Kidney capillary endothelial cell (primary cell): ENCODE results near the gene GAP43.
"Not testable (repeated sequence)": the region's sequence is repeated elsewhere in the genome, so short reads cannot be mapped to it uniquely, and the experiment has no call there.

ENCODE experiments used
- DNase-seq: peaks from one replicate; pipeline ENCODE4 v3.0.0-alpha.2; 2018; ENCODE audit warnings: low spot score

The GAP43 gene

DNA sequence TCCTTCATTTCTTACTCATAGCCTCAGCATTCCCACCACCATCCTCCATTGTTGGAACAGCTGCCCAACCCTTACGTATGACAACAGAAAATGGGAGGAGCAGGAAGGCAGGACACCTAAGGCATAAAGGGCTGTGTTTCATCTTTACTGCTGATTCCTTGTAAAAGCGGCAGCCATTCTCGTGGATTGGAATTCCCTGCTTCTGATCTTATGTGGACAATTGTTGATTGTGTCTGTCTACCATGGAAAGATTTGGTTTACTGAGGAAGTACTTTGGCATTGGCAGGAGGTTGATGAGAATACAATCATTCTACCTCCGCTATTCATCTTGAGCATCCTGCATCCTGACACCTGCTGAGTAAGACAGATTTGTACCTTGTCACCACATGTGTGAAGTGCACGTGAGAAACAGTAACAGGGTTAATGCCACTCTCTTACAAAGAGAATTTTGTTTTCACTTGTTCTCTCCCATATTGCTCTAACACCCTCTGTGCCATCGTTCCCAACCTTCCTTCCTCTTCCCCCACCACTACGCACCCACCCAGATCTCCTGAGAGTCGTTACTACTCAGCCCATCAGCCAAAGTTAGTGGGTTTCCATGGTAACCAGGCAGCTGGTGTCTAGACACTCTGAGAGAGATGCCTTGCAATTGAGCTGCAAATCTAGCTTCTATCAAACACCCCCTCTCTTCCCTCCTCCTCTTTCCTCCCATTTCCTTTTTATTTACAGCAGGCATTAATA lies 75.7 kb downstream of the GAP43 start:
- no peak for DNase-seq

DNA sequence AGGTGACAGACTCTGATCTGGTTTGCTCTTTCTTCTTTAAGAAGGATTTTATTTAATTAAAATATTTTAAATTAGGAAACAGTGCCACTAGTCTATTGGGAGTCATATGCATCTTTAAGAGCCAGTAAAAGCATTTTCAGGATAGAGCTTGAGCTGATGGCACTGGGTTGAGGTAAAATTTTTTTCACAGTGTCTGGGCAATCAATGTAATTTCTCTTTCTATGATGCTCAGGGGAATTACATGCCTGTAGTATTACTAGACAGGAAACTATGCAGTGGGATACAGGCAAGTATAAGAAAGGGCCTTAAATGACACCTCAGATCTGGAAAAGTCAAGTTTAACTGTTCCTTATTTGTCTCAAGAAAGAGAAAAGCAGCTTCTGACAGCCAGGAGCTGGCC lies 76.4 kb downstream of the GAP43 start:
- DNase-seq, result no peak

DNA sequence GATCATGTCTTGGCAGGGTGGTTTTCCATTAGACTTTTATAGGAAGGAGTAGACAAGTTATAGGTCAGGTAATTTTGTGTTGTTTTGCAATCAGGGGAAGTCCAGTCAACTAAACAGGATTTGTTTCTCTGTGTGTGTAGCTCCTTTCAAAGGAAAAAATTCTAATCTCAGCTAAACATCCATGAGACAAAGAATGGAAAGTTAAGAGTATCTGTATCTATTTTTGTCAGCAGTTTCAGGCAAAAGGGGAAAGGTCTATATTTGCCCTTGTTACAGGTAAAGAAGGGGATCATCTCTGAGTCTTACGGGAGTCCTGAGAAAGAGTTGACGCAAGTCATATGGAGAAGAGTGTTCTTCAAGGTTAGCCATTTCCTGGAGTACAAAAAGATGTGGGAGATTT lies 79.3 kb downstream of the GAP43 start:
- DNase-seq, result no peak

- DNase-seq, result no peak
Observed at GRCh38 chr3:115704661-115705338, 81.5 kb downstream of the GAP43 start.

DNA sequence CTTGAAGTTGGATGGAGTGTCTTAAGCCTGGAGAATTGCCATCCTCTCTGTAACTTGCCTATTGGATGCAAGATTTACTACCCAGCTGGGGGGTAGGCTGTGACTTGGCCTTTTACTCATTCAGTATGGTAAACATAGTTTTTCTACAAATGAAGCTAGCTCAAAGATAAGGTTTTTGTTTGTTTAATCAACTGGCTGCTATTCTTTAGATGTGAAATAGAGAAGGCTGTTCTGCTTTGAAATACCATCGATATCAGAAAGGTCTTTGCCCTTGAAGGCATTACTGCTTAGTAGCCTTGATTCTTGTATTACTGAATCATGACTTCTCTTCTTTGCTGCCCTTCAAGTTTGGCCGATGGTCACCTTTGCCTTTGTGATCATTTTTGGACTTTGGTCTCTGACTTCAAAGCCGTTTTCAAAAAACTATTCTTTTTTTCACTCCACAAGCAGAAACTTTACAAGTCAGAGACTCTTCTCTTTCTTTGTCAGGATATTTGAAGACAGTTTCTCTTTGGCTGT lies 83.1 kb downstream of the GAP43 start:
- no peak for DNase-seq

DNA sequence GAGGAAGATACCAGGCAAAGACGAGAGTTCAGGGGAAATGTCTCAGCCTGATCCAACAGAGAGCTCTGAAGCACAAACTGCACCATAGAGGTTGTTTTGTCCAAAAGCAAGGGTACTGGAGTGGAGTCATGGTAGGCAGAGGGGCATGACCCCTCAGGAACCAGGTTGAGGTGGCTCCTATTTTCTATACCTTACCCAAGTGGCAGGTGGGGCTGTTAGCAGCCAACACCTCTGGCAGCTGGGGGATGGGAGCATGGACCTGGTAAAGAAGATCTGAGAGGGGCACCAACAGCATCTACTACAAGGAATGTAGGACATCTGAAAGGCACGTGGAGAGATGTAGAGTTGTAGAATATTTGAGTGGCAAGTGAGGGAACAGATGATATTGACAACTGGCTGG lies 85.2 kb downstream of the GAP43 start:
- DNase-seq, result no peak

GRCh38 chr3:115709093-115709492 lies 85.8 kb downstream of the GAP43 start:
- no peak for DNase-seq

DNA sequence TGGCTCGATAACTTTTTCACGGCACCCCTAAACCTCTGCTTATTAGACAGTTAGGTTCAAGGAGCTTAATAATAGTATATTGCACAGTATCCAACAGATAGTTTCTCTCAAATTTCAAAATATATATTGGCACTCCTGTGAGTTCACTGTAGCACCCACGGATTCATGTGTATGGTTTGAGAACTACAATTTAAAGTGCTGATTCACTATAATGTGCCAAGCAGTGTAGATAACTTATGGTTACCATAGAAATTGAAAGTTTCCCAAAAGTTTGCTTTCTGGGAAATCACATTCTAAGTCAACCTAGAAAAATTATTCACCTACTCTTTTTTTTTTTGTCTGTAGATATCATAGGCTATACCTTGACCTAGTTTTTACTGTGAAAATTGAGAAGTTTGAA lies 86.6 kb downstream of the GAP43 start:
- no peak for DNase-seq

DNA sequence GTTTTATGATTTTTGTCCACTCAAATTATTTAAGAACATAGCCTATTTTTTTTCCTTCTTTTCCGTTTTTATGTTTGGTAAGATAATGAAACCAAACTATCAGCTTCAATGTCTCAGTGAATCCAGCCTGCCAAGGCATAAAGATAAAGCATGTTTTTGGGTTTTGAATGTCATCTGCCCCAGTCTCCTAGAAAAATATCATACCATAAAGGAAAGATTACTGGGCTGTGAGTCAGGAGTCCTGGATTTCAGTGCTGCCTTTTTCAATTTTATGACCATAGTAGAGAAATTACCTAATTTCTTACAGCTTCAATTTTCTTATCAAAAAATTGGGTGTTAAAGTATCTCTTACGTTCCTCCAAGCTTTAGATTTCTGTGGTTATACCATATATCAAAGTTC lies 87.5 kb downstream of the GAP43 start:
- DNase-seq, result no peak

- no peak for DNase-seq
Observed at GRCh38 chr3:115712871-115713270, 89.6 kb downstream of the GAP43 start.

DNA sequence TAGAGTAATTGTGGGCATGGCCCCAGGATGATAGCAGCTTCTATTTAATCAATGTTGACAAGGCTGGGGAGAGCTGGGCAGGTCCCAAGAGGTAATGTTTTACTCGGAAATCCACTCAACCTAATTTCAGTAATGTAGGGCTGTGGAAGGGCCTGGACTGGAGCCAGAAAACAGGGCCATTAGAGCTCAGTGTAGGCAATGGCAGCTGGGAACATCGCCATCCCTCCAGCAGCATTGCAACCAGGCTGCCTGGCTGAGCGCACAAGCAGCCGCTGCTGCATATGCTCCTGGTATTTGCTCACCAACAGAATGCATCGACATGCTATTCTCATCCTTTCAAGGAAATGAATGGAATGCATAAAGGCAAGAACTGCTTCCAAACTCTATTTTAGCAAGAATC lies 90.0 kb downstream of the GAP43 start:
- DNase-seq, result no peak

- DNase-seq, result no peak
Observed at GRCh38 chr3:115715241-115715745, 92.0 kb downstream of the GAP43 start.

DNA sequence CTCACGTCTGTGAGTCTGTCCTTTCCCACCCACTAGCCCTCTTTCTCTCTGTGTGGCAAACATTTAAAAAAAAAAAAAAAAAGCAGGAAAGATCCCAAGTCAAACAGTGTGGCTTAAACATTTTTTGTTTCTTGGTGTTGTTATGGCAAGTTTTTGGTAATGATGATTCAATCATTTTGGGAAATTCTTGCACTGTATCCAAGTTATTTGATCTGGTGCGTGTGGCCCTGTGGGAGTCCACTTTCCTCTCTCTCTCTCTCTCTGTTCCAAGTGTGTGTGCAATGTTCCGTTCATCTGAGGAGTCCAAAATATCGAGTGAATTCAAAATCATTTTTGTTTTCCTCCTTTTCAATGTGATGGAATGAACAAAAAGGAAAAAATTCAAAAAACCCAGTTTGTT lies 97.7 kb downstream of the GAP43 start:
- no peak for DNase-seq

DNA sequence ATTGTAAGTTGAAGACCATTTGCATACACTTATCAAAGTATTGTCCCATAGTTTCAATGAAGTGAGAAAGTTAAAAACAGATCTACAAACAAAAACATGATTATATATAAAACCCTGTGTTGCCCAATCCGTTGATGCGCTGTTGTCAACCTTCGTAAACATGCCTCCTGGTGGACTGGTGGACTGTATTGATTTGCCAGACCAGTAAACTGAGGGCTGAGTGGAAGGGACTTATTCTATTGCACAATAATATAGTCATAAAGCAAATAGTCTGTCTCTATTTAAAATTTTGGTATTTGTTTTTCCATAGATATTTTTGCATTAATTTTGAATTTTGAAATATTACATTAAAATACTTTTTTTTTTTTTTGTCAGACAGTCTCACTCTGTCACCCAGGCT lies 102.5 kb downstream of the GAP43 start:
- no peak for DNase-seq

DNA sequence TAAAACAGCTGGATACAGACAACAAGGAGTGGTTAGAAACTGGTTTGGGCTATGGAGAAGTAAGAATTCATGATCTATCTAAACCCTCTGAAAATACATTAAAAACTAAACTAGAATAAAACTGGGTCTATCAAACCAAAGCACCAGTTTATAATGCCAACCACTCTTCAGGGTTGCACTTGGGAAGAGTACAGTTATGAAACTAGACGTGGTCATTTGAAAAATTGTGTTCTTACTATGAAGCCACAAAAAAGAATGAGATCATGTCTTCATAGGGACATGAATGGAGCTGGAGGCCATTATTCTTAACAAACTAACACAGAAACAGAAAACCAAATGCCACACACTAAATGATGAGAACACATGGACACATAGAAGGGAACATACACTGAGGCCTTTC lies 103.8 kb downstream of the GAP43 start:
- DNase-seq, result no peak

DNA sequence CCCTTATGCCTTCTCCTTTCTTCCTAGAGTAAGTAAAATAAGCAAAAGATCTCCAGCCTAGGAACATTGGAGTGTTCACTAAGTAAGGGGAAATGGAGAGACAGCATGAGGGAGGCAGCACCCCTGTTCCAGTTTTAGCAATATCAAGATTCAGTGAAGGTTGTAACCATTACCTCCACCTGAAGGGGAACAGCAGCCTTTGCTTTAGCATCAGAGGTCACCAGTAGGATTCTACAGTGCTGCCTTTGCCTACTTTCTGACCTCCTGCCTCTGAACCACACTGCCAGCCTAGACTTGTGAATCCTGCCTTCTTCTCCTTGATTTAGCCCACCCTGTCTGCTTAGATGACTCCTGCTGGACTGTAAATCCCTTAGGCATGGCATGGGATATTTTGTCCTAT lies 104.7 kb downstream of the GAP43 start:
- DNase-seq, result no peak

DNA sequence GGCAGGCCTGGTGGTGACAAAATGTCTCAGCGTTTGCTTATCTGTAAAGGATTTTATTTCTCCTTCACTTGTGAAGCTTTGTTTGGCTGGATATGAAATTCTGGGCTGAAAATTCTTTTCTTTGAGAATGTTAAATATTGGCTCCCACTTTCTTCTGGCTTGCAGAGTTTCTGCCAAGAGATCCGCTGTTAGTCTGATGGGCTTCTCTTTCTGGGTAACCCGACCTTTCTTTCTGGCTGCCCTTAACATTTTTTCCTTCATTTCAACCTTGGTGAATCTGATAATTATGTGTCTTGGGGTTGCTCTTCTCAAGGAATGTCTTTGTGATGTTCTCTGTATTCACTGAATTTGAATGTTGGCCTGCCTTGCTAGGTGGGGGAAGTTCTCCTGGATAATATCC lies 113.0 kb downstream of the GAP43 start:
- DNase-seq, result not testable (repeated sequence)

- DNase-seq, result no peak
Observed at GRCh38 chr3:115741650-115742049, 118.3 kb downstream of the GAP43 start.

GRCh38 chr3:115744516-115744915 lies 121.2 kb downstream of the GAP43 start:
- DNase-seq, result not testable (repeated sequence)

DNA sequence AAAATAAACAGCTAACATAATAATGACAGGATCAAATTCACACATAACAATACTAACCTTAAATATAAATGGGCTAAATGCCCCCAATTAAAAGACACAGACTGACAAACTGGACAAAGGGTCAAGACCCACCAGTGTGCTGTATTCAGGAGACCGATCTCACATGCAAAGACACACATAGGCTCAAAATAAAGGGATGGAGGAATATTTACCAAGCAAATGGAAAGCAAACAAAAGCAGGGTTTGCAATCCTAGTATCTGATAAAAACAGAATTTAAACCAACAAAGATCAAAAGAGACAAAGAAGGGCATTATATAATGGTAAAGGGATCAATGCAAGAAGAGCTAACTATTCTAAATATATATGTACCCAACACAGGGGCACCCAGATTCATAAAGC lies 129.7 kb downstream of the GAP43 start:
- DNase-seq, result not testable (repeated sequence)

DNA sequence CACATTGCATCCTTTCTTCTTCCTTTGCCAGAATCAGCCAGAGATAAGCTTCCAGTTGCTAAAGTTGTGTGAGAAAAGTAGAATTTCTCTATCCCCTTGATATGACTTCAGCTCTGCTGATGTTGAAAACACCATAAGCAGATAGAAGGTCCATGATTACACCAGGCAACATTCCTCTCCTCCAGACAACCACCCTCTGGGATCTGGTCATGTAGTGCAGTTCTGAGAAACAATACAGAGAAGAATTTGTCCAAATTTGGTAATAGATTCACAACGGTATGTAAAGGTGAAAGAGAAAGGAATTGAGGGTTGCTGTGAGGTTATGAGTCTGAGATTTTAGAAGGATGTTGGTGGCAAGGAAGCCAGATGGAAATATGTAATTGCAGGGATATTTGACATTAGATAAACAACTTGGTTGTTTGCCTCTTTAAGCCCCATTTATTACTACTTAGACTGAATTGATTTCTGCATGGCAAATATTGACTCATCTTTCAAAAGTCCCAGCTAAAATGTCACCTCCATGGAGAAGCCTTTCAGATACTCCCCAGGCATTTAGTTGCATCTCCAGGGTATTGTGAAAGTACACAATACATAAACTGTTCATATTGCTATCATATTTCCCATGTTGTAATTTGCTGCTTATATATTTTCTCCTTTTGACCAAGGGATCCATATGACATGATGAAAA lies 134.9 kb downstream of the GAP43 start:
- no peak for DNase-seq

DNA sequence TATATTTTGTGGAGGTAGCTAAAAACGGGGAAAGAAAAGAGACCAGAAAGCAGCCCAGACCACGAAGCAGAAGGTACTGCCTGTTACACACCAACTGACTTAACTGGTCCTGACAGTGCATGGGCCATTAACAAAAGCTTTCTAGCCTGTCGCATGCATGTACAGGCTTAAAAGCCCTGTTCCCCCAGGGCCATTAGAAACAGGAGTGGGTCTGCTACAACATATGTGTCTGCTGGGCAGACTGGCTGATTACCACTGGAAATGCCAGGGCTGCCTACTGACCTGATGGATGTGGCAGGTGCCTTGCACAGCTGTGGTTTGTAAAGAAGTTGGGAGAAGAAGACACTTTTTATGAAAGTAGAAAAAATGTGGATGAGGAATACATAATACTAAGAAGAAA lies 137.4 kb downstream of the GAP43 start:
- DNase-seq, result no peak

- no peak for DNase-seq
Observed at GRCh38 chr3:115761927-115762305, 138.6 kb downstream of the GAP43 start.
